WTC11 (cell line): ENCODE results near the gene OR2A7.
"Not testable (repeated sequence)": the region's sequence is repeated elsewhere in the genome, so short reads cannot be mapped to it uniquely, and the experiment has no call there.

Experiments
- EMX1 ChIP-seq: fragments of 250-450 bp; sonication (Bioruptor Pico); IDR thresholded peaks from 2 replicates; pipeline ENCODE4 v1.8.0; 2021; ENCODE audit warnings: mild to moderate bottlenecking
- ZNF317 ChIP-seq: sonication (generic); formaldehyde crosslinking; IDR thresholded peaks from 2 replicates; pipeline ENCODE4 v1.8.1; 2023; ENCODE audit warnings: low read depth, mild to moderate bottlenecking, moderate library complexity, missing genetic modification reagents, borderline replicate concordance
- TF ChIP-seq, protein P1 (sequence below): fragments of 200-600 bp; IDR thresholded peaks from 2 replicates; pipeline ENCODE4 v1.8.0; 2022; ENCODE audit warnings: antibody characterized with exemption

DNA sequence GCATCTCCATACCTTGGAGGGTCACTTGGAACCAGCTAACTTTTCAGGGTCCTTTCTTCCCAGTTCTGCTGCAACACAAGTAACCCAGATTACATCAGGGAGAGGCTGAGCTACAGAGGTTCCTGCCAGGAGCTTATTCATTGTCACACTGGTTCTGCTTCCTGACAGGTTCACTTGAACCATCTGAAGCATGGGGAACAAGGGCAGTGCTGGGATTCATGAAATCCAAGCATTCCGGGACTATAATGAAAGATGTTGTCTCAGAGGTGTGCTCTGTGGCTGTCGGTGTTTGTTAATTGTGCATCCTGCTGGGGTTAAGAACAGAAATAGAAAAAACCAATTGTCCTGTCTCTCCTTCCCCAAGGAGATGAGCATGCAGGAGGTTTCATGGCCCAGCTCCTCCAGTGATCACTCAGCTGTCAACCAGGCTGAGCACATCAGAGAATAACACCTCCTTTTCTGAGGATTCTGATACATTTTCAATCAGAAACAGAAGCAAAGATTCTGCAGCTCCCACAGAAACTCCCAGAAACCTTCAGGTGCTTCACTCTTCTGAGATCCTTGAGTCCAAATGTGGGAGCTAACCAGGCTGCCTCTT is 47.4 kb upstream of the OR2A7 start, which contains the start of gene OR2A1:
- TF ChIP-seq ZNF317, EMX1 (CRISPR knock-in tag): not testable (repeated sequence)
- TF ChIP-seq, protein P1, sequence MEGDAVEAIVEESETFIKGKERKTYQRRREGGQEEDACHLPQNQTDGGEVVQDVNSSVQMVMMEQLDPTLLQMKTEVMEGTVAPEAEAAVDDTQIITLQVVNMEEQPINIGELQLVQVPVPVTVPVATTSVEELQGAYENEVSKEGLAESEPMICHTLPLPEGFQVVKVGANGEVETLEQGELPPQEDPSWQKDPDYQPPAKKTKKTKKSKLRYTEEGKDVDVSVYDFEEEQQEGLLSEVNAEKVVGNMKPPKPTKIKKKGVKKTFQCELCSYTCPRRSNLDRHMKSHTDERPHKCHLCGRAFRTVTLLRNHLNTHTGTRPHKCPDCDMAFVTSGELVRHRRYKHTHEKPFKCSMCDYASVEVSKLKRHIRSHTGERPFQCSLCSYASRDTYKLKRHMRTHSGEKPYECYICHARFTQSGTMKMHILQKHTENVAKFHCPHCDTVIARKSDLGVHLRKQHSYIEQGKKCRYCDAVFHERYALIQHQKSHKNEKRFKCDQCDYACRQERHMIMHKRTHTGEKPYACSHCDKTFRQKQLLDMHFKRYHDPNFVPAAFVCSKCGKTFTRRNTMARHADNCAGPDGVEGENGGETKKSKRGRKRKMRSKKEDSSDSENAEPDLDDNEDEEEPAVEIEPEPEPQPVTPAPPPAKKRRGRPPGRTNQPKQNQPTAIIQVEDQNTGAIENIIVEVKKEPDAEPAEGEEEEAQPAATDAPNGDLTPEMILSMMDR, result not testable (repeated sequence)
